Hepatocyte (in vitro differentiated cells): Measurements from ENCODE around the gene CACYBP.

Source experiments
- EZH2 ChIP-seq: fragments of 200-600 bp; sonication (generic); IDR thresholded peaks from 2 replicates; pipeline ENCODE4 v1.6.1; 2016; ENCODE audit warnings: antibody characterized with exemption, mild to moderate bottlenecking, borderline replicate concordance
- TF ChIP-seq, protein P1 (sequence below): fragments of 200-600 bp; sonication (generic); IDR thresholded peaks from 2 replicates; pipeline ENCODE4 v1.5.1; 2016; ENCODE audit warnings: antibody characterized with exemption, mild to moderate bottlenecking; ENCODE audit not compliant: poor library complexity

DNA sequence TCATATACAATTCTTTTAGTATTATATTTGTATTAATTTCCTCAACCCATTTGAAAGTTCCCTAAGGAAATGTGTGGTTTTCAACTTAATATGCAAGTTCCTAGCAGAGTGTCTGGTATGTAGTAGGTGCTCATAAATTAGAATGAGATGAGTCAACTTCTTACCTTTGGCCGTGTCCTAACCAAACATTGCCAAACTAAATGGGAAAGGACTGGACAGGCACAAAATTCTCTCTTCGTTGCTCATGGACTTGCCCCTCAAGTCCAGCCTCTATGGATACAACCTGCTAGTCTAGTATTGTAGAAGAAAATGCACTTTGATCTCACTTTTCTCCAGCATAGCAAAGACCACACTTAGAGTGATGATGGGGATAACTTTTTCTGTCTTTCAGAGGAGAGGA, 35.0 kb downstream of the CACYBP start:
- TF ChIP-seq, protein P1, sequence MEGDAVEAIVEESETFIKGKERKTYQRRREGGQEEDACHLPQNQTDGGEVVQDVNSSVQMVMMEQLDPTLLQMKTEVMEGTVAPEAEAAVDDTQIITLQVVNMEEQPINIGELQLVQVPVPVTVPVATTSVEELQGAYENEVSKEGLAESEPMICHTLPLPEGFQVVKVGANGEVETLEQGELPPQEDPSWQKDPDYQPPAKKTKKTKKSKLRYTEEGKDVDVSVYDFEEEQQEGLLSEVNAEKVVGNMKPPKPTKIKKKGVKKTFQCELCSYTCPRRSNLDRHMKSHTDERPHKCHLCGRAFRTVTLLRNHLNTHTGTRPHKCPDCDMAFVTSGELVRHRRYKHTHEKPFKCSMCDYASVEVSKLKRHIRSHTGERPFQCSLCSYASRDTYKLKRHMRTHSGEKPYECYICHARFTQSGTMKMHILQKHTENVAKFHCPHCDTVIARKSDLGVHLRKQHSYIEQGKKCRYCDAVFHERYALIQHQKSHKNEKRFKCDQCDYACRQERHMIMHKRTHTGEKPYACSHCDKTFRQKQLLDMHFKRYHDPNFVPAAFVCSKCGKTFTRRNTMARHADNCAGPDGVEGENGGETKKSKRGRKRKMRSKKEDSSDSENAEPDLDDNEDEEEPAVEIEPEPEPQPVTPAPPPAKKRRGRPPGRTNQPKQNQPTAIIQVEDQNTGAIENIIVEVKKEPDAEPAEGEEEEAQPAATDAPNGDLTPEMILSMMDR, result no peak
- TF ChIP-seq EZH2, result no peak
